GM19023 (cell line): ENCODE results near the gene NIPSNAP2.
"Not testable (repeated sequence)": the region's sequence is repeated elsewhere in the genome, so short reads cannot be mapped to it uniquely, and the experiment has no call there.

Source experiments
- ATAC-seq: cut with Tn5 transposase; IDR thresholded peaks from one replicate; pipeline ENCODE4 v1.9.1; 2021; ENCODE audit warnings: mild to moderate bottlenecking, moderate library complexity; ENCODE audit not compliant: unreplicated experiment

Gene NIPSNAP2

DNA sequence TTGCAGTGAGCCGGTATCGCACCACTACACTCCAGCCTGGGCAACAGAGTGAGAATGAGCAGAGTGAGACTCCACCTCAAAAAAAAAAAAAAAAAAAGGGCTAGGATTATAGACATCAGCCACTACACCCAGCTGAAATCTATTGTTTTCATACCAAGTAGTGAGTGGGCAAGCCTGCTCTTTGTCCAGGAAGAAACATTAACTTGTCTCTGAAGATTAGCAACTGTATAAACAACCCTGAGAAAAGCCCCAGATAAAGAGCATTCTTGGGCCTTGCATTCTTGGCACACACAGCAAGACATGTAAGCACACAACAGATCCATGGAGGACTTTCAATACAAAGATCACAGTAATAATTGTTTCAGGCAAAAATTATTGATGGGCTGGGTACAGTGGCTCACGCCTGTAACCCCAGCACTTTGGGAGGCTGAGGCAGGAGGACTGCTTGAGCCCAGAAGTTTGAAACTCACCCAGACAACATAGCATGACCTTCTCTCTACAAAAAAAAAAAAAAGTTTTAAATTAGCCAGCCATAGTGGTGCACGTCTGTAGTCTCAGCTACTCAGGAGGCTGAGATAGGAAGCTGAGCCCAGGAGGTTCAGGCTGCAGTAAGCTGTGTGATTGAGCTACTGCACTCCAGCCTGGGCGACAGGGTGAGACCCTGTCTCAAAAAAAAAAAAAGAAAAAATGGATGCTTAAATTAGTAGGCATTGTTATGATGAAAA lies 82.5 kb downstream of the NIPSNAP2 start:
- no peak for ATAC-seq

DNA sequence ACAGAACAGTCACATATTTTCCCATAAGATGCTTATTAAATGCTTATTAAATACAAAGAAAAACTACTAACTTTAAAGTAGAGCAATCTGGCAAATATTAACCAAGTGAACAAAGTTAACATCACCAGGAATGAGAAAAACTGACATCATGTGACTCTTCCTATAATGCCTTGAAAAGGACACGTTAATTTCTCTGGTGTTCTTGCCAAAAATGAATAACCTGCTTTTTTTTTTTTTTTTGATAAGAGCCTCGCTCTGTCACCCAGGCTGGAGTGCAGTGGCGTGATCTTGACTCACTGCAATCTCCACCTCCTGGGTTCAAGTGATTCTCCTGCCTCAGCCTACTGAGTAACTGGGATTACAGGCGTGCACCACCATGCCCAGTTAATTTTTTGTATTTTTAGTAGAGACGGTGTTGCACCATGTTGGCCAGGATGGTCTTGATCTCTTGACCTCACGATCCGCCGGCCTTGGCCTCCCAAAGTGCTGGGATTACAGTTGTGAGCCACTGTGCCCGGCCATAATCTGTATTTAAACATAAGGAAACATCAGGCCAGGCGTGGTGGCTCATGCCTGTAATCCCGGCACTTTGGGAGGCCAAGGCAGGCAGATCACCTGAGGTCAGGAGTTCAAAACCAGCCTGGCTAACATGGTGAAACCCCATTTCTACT lies 83.2 kb downstream of the NIPSNAP2 start:
- ATAC-seq, result not testable (repeated sequence)

DNA sequence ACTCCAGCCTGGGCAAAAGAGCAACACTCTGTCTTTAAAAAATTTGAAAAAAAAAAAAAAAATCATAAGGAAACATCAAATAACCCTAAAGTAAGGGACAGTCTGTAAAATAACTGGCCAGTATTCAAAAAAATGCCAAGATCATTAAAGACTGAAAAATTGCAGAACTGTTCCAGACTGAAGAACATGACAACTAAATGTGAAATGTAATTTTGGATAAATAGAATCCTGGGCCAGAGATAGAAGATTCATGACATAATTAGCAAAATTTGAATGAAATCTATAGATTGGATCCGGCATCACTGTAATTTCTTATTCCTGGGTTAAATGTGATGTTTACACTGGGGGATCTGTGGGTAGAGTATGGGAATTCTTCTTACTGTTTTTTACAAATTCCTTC lies 83.9 kb downstream of the NIPSNAP2 start:
- ATAC-seq, result no peak

DNA sequence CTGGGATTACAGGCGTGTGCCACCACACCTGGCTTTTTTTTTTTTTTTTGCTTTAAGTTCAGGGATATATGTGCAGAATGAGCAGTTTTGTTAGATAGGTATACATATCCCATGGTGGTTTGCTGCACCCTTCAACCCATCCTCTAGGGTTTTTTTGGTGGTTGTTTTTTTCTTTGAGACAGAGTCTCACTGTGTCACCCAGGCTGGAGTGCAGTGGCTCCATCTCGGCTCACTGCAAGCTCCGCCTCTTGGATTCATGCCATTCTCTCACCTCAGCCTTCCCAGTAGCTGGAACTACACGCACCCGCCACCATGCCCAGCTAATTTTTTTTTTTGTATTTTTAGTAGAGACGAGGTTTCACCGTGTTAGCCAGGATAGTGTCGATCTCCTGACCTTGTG lies 84.4 kb downstream of the NIPSNAP2 start:
- not testable (repeated sequence) for ATAC-seq
